Pulmonary artery endothelial cell (primary cell): ENCODE measurements around the gene AFF2. TPM values are rescaled to one million over a fixed set of nuclear protein-coding genes. Genes with fewer than 3 reads are reported as not detected.
"Not testable (repeated sequence)": the region's sequence is repeated elsewhere in the genome, so short reads cannot be mapped to it uniquely, and the experiment has no call there.

Experiments
- DNase-seq: peaks from one replicate; pipeline ENCODE4 v3.0.0-alpha.2; 2011; ENCODE audit warnings: low read depth, low spot score
- total RNA-seq: library from RNA; depleted of rRNA; stranded (reverse); fragments of >200 nt; gene quantifications from 2 replicates; pipeline ENCODE4 v1.2.3, GENCODE V29; 2014

AFF2 gene
- total RNA-seq, 1 donor from 2014 or later, result 0.26 TPM

DNA sequence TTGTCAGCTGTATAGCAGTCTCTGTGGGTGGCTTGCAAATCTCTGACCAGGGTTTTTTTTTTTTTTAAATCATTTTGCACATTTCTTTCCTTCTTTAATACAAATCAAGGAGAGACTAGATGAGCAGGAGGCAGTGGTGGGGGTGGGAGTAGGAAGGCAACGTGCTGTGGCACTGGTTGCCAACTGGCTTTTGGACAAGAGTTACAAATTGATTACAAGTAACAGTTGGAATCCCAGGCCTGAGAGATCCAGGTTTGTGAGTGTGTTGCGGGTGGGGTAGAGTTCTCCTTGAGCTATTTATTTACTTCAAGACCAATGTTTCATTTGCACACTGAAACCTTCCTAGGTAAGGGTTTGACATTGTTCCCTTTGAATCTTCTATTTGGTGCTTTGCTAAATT, 325.3 kb downstream of the AFF2 start:
- no peak for DNase-seq

DNA sequence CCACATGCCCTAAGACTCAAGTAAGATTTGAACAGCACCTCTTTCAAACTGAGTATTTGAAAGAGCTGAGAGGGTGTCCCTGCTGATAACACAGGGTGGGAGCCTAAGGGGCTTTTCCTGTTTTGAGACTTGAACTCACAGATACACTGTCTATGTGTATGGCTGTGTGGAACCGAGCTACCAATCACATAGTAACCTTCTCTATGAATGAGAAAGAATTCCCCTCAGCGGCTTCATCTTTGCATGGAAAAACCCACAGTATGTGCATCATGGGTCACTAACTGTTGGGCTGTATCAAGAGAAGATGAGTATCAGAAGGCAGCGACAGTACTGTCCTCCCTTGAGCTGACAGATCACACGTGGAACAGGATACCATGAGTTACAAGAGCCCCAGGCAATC, 336.3 kb downstream of the AFF2 start:
- DNase-seq, result no peak

DNA sequence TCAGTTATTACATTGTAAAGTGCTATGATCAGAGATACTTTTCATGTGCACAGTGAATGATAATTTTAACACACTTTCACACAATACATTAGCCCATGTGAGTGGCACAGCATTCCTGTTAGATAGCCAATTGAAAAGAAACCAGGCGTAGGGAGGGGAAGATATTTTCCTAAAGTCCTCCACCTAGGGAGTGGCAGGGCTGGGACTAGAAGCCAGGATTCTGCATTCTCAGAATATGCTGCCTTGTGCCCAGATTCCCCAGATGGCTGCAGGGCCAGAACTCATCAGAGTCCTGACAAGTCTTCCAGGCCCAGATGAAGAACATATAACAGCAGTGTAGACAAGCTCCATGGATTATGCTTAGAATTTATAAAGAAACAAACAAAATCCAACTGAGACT, 350.2 kb downstream of the AFF2 start:
- DNase-seq, result no peak

DNA sequence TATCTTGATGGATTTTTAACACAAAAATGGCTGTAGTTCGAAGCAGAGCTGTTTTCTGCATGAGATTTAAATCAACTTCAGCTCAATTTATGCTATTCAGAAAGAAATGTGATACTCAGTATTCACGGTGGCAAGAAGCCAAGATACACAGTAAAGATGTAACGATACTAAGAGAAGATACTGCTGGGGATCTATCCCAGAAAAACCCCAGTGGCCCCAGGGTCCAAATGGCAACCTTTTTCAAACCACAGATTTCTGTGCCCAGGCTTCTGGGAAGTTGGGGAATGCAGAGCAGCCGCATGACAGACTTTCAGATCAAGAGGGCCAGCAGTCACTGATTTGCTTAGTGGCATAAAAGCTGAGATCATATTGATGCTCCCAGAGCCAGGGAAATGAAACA, 353.9 kb downstream of the AFF2 start:
- no peak for DNase-seq

DNA sequence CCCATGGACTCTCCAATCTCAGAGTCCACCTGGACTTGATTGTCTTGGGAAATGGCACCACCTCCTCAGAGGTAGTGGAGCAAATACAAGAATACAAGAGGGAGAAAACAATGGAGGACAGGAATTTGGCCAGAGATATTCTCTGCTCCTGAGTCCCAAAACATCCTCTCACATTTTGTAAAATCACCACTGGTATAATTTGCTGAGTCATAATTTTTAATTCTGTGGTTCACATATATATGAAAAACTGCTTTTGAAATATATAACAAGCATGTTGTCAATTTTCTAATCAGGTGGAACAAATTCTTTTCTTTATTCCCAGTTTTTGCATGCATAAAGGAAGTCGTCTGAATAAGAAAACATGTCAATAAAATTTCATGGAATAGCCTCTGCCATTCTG, 356.1 kb downstream of the AFF2 start:
- no peak for DNase-seq

DNA sequence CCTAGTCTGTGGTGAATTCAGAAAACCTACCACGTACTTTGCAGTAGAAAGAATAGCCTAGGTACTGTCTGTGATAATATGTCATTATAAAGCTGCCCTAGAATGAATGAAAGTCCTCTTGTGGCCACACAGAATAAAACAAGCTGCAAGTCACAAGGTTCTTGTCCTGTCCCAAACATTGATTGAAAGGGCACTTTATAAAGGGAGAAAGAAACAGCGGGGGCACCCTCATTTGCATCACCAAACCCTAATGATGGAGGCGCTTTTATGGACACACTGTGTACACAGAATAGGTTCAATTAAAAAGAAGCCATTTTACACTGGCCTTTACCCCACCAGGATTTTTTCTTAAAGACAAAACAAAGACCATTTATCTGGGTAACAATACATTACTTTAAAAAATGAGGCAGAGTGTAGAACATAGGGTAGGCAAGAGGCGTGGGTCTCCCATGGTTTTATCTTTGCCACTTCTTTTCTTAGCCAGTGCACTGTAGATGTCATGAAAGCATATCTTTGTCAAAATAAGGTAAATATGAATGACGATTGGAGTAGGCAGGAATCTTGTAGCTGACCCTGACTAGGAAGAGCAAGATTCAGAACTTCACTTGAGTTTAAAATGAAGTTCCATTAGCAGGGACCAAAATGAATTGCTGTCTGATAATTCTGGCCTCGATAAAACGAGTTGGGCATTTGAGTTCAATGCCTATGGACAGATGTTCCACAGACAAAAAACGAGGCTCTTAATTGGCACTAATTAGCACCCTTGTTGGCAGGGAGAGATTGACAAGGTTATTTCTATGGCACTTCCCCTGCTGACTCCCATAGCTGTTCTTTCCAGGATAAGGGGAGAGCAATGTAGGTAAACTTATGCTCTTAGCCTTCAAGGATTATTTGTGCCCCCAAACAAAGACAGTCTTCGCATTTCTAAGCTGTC, 365.1 kb downstream of the AFF2 start:
- DNase-seq, result no peak

DNA sequence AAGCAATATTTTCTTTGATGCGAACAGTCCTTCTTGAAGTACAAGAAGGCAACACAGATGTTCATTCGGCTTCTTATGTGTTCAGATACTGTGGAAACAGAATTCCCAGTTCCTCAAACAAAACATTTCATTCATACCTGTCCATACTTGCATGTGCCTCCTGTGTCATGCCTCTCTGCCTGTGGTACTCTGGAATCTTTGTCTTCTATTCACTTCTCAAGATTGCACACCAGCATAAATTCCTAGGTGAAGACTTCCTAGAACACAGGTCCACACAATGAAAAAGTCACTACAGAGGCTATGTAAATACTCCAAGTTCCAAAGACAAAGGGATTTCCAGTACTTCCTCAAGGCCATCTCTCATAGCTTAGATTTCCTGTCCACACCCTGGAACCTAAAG, 367.2 kb downstream of the AFF2 start:
- DNase-seq, result no peak

DNA sequence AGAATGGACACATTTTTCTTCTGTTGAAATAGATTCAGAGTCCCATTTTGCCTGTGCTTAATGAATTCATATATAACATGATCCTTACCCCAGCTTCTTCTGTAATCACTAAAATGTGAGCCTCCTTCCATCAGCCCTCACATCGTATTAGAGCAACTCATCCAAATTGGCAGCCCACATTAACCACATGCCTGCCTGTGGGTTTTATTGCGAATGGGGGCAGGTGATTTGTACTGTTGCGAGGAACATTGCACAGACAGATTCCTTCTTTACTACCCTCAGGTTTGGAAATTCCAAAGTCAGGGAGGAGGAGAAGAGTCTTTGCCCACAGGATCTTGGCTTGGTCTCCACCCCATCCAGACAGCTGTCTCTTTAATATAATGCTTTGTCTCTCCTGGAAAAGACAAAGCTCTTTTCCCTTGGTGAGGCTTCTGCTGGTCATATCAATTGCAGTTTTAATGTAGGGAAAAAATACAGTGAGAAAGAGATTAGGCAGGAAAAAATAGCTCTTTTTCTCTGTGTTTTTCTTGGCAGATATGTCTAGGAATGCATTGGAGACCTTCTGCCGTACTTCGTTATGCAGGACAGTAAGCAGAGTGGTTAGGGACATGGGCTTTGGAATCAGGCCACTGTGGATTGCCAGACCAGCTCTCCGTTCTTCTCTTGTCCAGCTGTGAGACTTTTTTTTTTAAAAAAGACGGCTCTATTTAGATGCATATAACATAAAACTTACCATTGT, 371.2 kb downstream of the AFF2 start:
- DNase-seq, result no peak

DNA sequence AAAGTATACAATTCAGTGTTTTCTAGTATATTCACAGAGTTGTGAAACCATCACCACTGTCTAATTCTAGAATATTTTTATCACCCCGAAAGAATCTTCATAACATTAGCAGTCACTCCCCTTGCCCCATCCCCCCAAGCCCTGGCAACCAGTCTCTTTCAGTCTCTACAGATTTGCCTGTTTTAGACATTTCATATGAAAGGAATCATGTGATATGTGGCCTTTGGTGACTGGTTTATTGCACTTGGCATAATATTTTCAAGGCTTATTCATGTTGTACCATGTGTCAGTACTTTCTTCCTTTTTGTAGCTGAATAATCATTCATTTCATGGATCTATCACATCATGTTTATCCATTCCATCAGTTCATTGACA, 371.7 kb downstream of the AFF2 start:
- DNase-seq, result no peak

DNA sequence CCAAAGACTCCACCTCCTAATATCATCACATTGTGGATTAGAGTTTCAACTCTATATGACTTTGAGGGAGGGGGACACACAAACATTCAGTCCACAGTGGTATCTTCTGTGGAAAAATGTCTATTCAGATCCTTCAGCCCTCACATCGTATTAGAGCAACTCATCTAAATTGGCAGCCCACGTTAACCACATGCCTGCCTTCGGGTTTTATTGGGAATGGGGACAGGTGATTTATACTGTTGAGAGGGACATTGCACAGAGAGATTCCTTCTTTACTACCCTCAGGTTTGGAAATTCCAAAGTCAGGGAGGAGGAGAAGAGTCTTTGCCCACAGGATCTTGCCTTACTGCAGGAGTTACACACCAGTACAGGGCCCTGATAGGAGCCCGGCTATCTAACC, 372.5 kb downstream of the AFF2 start:
- no peak for DNase-seq

DNA sequence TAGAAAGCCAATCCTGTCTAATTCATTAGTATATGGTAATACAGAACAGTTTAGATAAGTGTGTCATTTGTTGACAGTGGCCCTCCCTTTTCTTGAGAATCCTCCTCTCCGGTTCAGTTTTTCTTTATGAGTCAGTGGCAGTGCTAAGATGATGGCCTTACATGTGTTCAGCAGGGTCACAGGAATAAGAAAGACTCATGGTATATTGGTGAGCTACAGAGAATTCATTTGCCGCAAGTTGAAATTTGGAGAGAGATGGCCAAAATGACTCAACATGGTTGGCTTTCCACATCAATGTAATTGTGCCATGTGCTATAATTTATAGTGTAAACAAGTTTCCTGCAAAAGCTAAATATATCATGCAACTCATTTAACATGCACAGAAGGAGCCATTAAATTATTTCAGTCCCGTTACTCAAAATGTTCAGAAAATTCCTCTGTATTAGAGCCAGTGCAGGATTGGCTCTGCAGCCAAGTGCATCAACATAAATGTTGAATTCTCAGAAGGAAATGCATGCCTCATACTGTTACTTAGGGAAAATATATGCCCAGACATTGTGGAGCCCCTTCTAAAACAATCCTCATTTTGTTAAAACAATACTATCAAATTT, 374.3 kb downstream of the AFF2 start:
- no peak for DNase-seq

DNA sequence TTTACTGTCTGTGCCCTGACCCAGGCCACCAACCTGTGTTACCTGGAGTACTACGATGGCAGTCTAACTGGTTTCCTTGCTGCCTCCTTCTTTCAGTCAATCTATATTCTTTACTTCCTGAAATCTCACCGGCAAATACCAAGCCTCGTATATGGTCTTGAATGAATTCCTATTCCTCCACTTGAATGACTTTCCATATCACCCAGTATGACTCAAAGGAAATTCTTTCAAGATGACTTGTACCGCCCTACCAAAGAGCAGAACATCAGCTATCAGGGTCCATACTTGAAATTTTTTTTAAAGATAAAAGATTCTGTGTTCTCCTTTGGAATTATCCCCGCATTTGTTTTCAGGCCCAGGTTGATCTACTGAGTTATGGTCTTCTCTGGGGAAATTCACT, 378.0 kb downstream of the AFF2 start:
- DNase-seq, result no peak

DNA sequence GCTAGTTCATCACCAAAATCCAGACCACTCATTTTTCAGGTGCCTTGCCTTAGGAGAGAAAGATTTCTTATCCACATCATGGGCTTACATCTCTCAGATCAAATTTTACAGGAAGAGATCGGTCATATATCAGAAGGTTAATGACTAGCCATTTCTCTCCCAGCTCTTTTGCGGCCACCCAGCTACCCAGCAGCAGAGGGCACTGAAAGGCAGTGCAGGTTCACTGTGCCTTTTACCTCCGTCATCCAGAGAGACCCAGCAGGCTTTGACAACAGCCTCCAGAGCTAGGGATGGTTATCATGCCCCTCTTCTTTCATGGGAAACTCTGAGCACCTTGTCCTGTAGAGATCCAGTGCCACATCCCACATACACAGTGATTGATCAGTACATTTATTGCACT, 384.8 kb downstream of the AFF2 start:
- DNase-seq, result no peak

DNA sequence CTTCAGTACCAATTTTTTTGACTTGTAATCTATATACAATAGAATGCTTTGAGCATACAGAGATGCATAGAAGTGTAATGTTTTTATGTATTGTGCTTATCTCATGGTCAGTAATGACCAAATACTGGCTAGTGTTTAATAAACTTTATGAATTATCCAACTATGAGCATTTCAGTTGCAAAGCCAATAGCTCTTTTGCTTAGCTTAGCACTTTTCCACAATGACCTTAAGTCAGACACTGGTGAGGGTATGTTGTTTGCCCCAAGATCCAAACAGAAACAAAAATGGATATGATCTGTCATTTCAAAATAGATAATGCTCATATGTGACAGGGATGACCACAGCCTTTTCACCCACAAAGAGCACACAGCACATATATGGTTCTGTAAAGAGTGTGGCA, 393.0 kb downstream of the AFF2 start:
- DNase-seq, result no peak

DNA sequence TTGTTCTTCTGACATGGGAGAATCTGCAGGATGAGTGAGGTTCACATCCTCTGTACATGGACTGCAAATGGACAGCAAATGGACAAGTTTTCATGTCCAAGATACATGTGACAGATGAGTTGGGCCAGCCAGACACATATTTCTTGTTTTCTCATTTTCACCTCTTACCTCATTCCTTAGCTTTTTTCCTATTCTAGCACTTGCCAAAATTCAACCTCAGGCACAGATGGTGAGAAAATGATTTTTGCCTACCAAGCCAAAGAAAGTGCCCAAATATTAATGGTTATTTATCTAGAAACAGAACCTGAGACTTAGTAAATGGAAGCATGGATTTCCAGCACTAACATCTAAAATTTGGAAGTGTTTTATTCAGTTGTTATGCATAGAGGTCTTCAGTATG, 402.2 kb downstream of the AFF2 start:
- no peak for DNase-seq

DNA sequence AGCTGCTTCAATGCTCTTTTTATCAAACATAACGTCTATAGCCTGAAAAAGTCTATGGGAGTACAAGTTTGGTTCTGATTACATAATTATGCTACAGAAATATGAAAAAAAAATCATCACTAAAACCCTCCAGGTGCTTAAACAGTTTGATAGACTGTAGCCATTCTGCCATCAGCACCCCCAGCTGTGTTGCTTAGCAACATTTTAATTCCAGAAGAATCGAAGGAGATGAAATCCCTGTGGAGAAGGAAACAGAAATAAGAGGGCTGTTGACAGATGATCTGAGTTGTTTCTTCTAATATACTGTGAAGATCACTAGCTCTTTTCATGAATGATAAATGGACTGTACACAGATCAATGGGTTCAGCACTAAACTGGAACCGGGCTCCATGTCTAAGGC, 402.8 kb downstream of the AFF2 start:
- no peak for DNase-seq

DNA sequence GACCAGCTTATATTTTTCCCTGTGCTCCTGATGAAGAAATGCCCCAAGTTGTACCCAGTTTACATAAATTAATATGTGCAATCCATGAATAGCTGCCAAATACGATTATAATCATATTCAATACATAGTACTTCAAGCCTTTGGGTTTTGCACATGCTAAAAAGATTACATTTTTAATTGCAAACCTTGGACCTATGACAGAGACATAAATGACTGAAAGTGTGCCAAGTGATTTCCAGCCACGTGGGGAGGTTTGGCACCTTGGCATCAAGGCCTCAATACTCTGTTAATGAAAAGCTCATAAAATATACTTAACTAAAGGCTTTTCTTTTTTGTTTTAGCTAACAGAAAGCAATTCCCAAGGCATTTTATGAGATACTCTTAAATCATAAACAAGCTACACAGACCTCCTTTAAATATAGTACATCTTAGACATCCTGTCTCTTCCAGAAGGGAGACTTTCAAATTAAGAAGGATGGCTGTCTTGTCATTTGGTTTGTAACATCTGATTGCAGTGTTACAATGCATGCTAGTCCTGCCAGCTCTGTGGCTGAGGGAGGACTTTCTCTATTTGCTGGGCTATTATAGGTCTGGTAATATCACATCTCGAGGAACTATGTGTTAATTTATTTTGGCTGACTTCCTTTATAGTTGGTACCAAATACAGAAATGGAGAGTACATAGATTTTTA, 404.1 kb downstream of the AFF2 start:
- no peak for DNase-seq

DNA sequence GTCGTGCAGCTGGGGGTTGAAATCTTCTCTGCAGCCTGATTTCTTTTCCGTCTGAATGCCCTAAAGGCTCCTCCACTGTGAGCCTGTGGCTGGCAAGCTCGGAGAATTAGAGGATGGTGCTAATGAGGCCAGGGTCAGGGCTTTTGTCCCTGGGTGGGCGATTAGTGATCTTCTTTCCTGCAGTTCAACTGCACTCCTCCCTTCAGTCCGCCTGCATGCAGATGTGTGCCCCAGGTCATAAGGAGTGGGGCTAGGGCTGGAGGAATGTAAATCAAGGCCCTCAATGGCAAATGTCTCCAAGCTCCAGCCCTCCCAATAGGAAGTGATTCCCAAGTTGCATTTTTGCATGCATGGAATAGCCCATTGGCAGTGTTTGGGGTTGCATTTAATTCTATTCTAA, 405.0 kb downstream of the AFF2 start:
- DNase-seq, result no peak

DNA sequence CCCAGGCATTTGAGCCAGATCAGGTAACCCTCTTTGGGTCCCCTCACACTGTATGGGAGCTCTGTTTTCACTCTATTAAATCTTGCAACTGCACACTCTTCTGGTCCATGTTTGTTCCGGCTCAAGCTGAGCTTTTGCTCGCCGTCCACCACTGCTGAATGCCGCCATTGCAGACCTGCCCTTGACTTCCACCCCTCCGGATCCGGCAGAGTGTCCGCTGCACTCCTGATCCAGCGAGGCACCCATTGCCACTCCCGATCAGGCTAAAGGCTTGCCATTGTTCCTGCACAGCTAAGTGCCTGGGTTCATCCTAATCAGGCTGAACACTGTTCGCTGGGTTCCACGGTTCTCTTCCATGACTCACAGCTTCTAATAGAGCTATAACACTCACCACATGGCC, 406.2 kb downstream of the AFF2 start:
- DNase-seq, result not testable (repeated sequence)

DNA sequence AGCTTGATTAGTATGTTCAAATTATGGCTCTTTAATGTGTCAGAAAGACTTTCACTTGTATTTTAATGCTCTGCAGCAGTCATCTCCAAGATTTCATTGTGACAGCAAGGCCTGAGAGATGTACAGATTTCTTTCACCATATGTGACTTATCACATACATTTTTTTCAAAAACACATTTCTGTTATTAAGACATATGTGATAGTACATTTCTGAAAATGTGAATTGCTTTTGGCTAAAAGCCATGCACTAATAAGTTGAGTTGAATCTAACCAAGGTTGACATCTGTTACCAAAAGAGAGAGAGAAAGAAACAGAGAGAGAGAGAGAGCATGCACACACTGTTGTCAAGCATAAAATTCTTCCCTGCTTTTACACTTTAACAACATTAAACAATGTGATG, 409.3 kb downstream of the AFF2 start:
- no peak for DNase-seq

DNA sequence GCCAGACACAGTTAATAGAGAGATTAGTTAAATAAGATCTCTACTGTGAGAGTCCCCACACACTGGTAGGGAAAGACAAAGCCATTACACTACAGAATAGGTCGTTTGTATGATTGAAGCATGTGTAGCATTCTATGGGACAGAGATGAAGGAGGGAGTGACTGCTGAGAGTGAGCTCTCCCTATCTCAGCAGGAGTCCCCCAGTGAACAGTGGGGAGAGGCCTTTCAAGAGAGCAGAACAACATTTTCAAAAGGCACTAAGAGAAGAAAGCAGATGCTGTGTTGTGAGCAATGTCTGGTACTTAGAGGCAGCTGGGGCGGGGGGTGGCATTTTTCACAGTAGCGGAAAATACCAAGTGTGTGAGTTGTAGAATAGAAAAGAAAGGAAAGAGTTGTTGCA, 413.6 kb downstream of the AFF2 start:
- no peak for DNase-seq

DNA sequence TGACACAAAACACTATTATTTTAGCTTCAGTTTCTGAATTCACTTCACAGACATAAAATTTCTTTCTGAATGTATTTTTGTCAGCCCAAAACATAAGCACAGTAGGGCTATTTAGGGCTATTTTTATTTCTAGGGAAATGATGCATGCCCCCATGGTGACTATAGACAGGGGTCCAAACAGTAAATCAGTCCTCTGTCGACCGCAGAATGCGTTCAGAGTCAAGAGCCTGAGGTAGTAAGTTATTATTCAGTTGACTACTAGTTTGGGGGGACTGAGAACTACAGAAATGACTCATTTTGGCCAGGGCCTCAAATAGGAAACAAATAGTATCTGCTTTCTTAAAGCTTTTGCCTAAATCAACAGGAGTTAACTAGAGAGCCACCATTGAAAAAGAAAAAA, 414.4 kb downstream of the AFF2 start:
- DNase-seq, result no peak
